ENCODE results near the gene SLC22A2. TPM values are rescaled to one million over a fixed set of nuclear protein-coding genes. Genes with fewer than 3 reads are reported as not detected.

SLC22A2 gene
- total and polyA plus RNA-seq, 9 of the 15 experiments (the other 6 are each of a cell fraction or from before 2014, with no cell fraction given): not detected

- TF ChIP-seq E2F4 (CRISPR knock-in tag; IDR thresholded peaks at IDR 0.05; ENCODE audit: low read depth) (no peak), ZNF12 (CRISPR knock-in tag; IDR thresholded peaks at IDR 0.05) (no peak), PHF20 (IDR thresholded peaks at IDR 0.05; ENCODE audit: partially characterized antibody) (no peak), HEY1 (CRISPR knock-in tag; IDR thresholded peaks at IDR 0.05; ENCODE audit: borderline replicate concordance) (no peak), DNMT1 (IDR thresholded peaks at IDR 0.05) (no peak), BRF1 (IDR thresholded peaks at IDR 0.05; ENCODE audit: borderline replicate concordance, extremely low read depth, insufficient read length) (no peak), HDAC1 (IDR thresholded peaks at IDR 0.05) (no peak), ZNF511 (CRISPR knock-in tag; IDR thresholded peaks at IDR 0.05) (no peak), NELFE (IDR thresholded peaks at IDR 0.05; ENCODE audit: insufficient read depth, insufficient read length) (no peak)
Observed at GRCh38 chr6:160259598-160259997, 977 bp upstream of the SLC22A2 start (continued).

GRCh38 chr6:160259143-160259425, 463 bp upstream of the SLC22A2 start:
- H3K4me3 ChIP-seq: no peak overlapping the region
- FAIRE-seq (no peak), ATAC-seq (no peak), DNase-seq (ENCODE audit: extremely low read depth in 1 of 4, low spot score in 3 of 4) (no peak)
- BruUV-seq (replicated peaks): no TSS peak
- under 1% methylated on average over 8 of the region's 8 CpGs for WGBS (ENCODE audit: insufficient coverage, low coverage, missing lambda C conversion rate)
- H3K9me1 ChIP-seq (ENCODE audit: control insufficient read depth, insufficient read depth, low read length): no peaks in the 10 kb centered on the region
- POLR2A ChIA-PET: no interaction called here
- H3K4me1 ChIP-seq (replicated peaks in 1 of 2; ENCODE audit: control insufficient read depth in 2 of 2, insufficient read depth in 2 of 2, low read length in 2 of 2): peaks cover 0 to 6% of the 10 kb centered on the region in 2 experiments; a peak in 2 of 5 replicates
- peaks cover 23 to 39% of the 10 kb centered on the region in 2 experiments; a peak in 4 of 5 replicates for H3K27me3 ChIP-seq (ENCODE audit: control insufficient read depth in 2 of 2, insufficient read depth in 2 of 2, low read length in 2 of 2)
- H3K4me2 ChIP-seq (ENCODE audit: insufficient read depth, low read length): no peak overlapping the region
- H3K9me3 ChIP-seq (replicated peaks; ENCODE audit: control insufficient read depth, insufficient read depth, low read depth, low read length): no peaks in the 10 kb centered on the region
- H3K9ac ChIP-seq (ENCODE audit: insufficient read depth in 1 of 2, low read depth in 2 of 2, low read length in 2 of 2): no peak overlapping the region
- no peaks in the 10 kb centered on the region for H4K20me1 ChIP-seq (replicated peaks; ENCODE audit: control insufficient read depth, insufficient read depth, low read length)
- TF ChIP-seq SP1 (CRISPR knock-in tag; IDR thresholded peaks at IDR 0.05) (no peak), ZNF175 (CRISPR knock-in tag; IDR thresholded peaks at IDR 0.05; ENCODE audit: low read depth) (no peak), PHF21A (IDR thresholded peaks at IDR 0.05; ENCODE audit: borderline replicate concordance, low read depth) (no peak), ATF2 (CRISPR knock-in tag; IDR thresholded peaks at IDR 0.05) (no peak), EHMT2 (IDR thresholded peaks at IDR 0.05) (no peak), ZNF79 (CRISPR knock-in tag; IDR thresholded peaks at IDR 0.05; ENCODE audit: low read depth) (no peak), MXI1 (IDR thresholded peaks at IDR 0.05; ENCODE audit: low read depth, low read length) (no peak), ZSCAN29 (IDR thresholded peaks at IDR 0.05) (no peak)
- no peaks in the 10 kb centered on the region for H3K36me3 ChIP-seq (ENCODE audit: control insufficient read depth, insufficient read depth, low read length)
- H2AFZ ChIP-seq (ENCODE audit: low read depth, low read length): no peak overlapping the region
- CTCF ChIA-PET (ENCODE audit: low intra/inter-chr PET ratio): no interaction called here
- H3K27ac ChIP-seq (ENCODE audit: extremely low read depth, low read depth, low read length): no peak overlapping the region
- intact Hi-C loops (cut with micrococcal nuclease) (no loop called here), in situ Hi-C loops (cut with MboI) (no loop called here)
- no peaks in the 10 kb centered on the region for H3K79me2 ChIP-seq (ENCODE audit: control insufficient read depth, insufficient read depth, low read length)

Data from K562 (cell line).